Memory B cell (primary cell): ENCODE results near the gene RADIL.

Experiments
- ATAC-seq: fragments of 150-1000 bp; cut with Tn5 transposase; 2 replicates; pipeline ENCODE4 v1.10.0; 2021; ENCODE audit warnings: low read depth, mild to moderate bottlenecking, moderate library complexity
- DNase-seq, 2 donors: peaks; one replicate each; pipeline ENCODE4 v3.0.0; 2022; ENCODE audit warnings: low spot score in 2 of 2
- H3K27ac Mint-ChIP-seq: one replicate; pipeline ENCODE4 v1.8.0; 2022; ENCODE audit warnings: mild to moderate bottlenecking, moderate library complexity, mixed read lengths
- H3K27me3 Mint-ChIP-seq: one replicate; pipeline ENCODE4 v1.8.0; 2022; ENCODE audit warnings: mixed read lengths
- H3K36me3 Mint-ChIP-seq: one replicate; pipeline ENCODE4 v1.8.0; 2022; ENCODE audit warnings: mild to moderate bottlenecking, mixed read lengths
- H3K4me1 Mint-ChIP-seq: one replicate; pipeline ENCODE4 v1.8.0; 2022; ENCODE audit warnings: mixed read lengths
- H3K4me3 Mint-ChIP-seq: one replicate; pipeline ENCODE4 v1.8.0; 2022; ENCODE audit warnings: mild to moderate bottlenecking, moderate library complexity, mixed read lengths
- H3K9me3 Mint-ChIP-seq: one replicate; pipeline ENCODE4 v1.8.0; 2022; ENCODE audit warnings: mixed read lengths

RADIL gene, protein sequence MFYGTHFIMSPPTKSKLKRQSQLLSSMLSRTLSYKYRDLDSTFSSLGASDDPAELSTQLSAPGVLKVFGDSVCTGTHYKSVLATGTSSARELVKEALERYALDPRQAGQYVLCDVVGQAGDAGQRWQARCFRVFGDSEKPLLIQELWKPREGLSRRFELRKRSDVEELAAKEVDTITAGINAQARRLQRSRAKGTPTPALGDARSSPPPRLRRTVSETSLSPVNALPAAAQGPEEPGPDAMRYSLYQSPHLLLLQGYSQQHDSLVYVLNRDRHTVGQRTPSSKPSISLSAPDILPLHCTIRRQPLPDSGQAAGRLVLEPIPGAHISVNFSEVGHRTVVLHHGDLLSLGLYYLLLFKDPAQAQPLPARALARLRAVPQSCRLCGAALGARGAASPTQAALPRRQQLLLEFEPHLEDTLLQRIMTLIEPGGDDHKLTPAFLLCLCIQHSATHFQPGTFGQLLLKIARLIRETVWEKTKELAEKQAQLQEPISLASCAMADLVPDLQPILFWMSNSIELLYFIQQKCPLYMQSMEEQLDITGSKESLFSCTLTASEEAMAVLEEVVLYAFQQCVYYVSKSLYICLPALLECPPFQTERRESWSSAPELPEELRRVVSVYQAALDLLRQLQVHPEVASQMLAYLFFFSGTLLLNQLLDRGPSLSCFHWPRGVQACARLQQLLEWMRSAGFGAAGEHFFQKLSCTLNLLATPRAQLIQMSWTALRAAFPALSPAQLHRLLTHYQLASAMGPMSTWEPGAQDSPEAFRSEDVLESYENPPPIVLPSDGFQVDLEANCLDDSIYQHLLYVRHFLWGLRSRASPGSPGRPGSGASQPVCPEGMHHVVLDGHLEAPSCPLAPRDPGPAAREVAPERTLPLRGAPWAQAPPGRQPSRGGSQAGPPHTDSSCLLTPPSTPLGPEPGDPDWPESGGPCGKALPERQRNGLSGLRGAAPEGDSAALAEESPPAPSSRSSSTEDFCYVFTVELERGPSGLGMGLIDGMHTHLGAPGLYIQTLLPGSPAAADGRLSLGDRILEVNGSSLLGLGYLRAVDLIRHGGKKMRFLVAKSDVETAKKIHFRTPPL

DNA sequence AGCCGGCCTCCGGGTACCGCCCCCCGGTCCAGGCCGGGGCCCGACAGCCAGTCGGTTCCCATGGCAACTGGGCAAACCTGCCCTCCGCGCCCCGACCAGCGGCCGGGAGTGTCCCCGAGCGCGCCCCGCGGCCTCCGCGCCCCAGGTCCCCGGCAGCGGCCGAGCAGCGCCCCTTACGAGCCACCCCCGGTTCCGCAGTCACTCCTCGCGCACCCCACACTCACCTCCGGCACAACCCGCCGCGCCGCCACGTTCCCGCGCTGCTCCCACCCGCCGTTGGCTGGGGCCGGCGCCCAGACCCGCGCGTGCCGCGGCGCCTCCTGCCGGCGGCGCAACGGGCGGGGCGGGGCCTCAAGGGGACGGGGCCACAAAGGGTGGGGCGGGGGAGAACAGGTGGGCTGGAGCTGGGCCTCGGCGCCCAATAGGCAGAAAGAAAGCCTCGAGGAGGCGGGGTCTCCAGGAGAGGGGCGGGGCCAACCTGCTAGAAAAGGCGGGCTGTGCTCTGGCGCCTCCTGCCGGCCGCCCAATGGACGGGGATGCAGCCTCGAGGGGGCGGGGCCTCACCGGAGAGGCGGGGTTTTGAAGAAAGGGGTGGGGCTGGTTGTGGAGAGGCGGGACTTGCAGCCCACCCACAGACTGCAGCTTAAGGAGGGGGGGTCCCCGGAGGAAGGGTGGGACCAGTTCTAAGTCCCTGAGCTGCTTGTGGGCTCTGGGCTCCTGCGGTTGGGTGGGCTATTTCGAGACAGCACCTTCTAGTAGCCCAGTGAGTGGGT, at the start of gene RADIL:
Gene RADIL (minus strand): TSS at position 345 of the 773 bp plus-strand sequence. CDS start 5,577 bp downstream, outside the sequence.
- peak; percentile 88 for ATAC-seq
- Mint-ChIP-seq H3K9me3 (no peaks in the 10 kb centered on the region), H3K27me3 (peaks cover 13% of the 10 kb centered on the region), H3K36me3 (no peaks in the 10 kb centered on the region), H3K4me1 (peaks cover 6% of the 10 kb centered on the region), H3K27ac (no peak within 1 kb of the TSS), H3K4me3 (peak within 1 kb of the TSS; percentile 8)
- peak; percentile 51 to 66 for DNase-seq

DNA sequence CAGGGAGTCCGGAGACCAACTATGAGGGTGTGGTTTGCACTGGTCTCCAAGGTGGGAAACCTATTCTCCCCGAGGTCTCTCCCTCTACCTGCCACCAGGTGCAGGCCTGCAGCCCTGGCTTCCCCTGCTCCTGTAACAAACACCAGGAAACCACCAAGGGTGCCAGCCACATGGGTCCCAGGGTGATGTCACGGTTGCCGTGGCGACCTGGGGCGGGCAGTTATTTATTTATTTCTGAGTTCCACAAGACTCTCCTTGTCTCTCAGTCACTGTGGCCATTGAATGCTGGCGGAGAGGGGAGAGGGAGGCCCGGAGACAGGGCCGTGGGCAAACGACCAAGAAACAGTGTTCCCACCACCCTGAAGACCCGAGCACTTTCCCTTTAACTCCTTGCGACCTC, 48.4 kb upstream of the RADIL start:
- Mint-ChIP-seq H3K36me3 (no peaks in the 10 kb centered on the region), H3K4me1 (no peaks in the 10 kb centered on the region), H3K4me3 (no peak overlapping the region), H3K9me3 (no peaks in the 10 kb centered on the region), H3K27ac (no peak overlapping the region), H3K27me3 (peaks cover 2% of the 10 kb centered on the region)
- no peak for ATAC-seq
- no peak for DNase-seq

DNA sequence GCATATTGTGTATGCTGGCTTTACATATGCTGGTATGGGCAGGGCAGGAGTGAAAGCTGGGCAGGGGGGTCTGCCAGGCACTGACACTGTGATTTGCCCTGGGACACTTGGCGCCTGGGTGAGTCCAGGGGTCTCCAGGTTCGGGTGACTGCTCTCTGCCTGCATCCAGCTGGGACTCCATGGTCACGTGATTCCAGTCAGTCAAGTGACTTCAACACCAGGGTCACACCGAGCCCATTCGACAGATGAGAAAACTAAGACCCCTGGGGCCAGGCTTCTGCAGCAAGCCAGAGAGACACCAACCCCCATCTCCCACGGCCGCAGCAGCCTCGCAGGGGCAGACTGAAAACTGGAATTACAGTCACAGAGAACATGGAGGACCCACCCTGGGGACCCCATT, 45.5 kb upstream of the RADIL start:
- DNase-seq (no peak), ATAC-seq (no peak)
- Mint-ChIP-seq H3K4me1 (no peaks in the 10 kb centered on the region), H3K4me3 (no peak overlapping the region), H3K27me3 (peaks cover 6% of the 10 kb centered on the region), H3K27ac (no peak overlapping the region), H3K9me3 (no peaks in the 10 kb centered on the region), H3K36me3 (no peaks in the 10 kb centered on the region)

DNA sequence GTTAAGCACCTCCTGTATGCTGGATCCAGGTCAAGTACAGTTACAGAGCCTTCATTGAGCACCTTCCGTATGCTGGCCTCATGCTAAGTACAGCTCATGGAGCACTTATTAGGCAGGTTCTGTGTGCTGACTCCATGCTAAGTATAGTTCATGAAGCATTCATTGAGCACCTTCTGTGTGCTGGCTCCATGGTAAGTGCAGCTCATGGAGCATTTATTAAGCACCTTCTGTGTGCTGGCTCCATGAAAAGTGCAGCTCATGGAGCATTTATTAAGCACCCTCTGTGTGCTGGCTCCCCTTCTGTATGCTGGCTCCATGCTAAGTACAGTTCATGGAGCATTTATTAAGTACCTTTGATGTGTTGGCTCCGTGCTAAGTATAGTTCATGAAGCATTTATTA, 44.9 kb upstream of the RADIL start:
- H3K27ac Mint-ChIP-seq, result no peak overlapping the region
- ATAC-seq, result no peak
- no peak overlapping the region for H3K4me3 Mint-ChIP-seq
- H3K36me3 Mint-ChIP-seq, result no peaks in the 10 kb centered on the region
- no peak for DNase-seq
- peaks cover 6% of the 10 kb centered on the region for H3K27me3 Mint-ChIP-seq
- no peaks in the 10 kb centered on the region for H3K4me1 Mint-ChIP-seq
- H3K9me3 Mint-ChIP-seq, result no peaks in the 10 kb centered on the region

DNA sequence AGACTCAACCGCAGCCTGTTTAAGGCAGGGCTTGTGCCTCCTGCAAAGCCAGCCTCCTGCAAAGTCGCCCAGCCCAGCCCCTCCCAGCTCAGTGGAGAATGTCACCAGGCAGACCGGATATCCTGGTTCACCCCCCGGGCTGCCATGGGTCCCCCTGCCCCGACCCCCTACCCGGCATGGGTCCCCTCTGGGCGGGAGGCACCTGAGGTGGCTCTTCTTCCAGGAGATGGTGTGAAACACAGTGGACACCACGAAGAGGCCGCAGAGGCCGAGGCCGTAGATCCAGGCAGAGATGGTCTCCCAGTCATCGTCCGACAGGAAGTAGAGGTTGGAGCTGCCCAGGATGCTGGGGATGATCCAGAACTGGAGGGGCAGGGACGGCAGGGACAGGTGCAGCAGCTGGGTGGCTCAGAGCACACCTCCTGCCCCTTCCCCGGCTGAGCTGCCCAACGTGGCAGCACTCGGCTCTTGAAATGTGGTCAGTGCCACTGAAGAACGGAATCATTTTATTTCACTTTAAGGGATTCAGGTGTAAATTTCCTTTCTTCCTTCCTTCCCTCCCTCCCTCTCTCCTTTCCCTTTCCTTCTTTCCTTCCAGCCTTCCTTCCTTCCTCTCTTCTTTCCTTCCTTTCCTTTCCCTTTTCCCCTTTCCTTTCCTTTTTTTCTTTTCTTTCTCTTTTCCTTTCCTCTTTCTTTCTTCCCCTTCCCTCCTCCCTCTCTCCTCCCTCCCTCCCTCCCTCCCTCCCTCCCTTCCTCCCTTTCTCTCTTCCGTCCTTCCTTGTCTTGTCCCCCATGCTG, 36.7 kb upstream of the RADIL start:
- no peak for ATAC-seq
- Mint-ChIP-seq H3K27me3 (peaks cover 11% of the 10 kb centered on the region), H3K36me3 (peaks cover 1% of the 10 kb centered on the region), H3K27ac (no peak overlapping the region), H3K4me3 (no peak overlapping the region), H3K9me3 (peaks cover 2% of the 10 kb centered on the region), H3K4me1 (no peaks in the 10 kb centered on the region)
- no peak for DNase-seq

DNA sequence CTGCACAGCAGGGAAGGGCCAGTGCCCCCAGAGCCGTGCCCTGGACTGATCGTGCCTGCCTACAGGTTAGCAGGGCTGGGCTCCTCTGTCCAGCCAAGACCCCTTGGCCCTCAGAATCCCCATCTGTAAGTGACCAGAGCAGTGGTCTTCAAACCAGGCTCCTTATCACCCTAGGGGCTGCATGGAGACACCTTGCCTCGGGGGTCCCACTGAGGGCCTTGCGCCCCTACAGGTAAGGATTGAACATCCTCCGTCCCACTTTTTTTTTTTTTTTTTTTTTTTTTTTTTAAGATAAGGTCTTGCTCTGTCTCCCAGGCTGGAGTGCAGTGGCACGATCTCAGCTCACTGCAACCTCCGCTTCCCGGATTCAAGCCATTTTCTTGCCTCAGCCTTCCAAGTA, 32.6 kb upstream of the RADIL start:
- Mint-ChIP-seq H3K4me1 (no peaks in the 10 kb centered on the region), H3K4me3 (no peak overlapping the region), H3K9me3 (no peaks in the 10 kb centered on the region), H3K36me3 (peaks cover 1% of the 10 kb centered on the region), H3K27ac (no peak overlapping the region), H3K27me3 (peaks cover 7% of the 10 kb centered on the region)
- ATAC-seq (no peak), DNase-seq (no peak)

DNA sequence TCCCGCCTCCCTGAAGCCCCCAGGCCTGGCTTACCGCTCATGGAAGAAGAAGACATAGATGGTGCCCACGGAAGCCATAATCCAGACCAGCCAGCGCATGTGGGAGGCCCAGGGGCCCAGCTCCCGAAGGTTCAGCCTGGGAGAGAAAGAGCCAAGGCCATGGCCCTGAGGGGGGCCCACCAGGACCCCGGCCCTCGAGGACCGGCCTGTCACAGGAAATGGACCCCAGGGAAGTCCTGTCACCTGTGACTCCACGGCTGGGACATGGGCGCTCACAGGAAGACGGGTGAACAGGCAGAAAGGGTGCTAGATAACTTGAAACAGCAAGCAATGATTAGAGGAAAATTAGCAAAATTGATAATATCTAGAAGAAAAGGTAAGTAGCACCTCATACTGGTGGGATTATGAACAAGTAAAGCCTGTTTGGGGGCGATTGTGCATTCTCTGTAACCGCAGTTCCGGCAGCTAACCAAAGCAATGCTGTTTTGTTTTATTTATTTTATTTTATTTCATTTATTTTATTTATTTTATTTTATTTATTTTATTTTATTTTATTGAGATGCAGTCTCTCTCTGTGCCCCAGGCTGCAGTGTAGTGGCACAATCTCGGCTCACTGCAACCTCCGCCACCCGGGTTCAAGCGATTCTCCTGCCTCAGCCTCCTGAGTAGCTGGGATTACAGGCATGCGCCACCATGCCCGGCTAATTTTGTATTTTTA, 27.8 kb upstream of the RADIL start:
- H3K27ac Mint-ChIP-seq, result no peak overlapping the region
- DNase-seq (no peak), ATAC-seq (no peak)
- H3K9me3 Mint-ChIP-seq, result no peaks in the 10 kb centered on the region
- H3K36me3 Mint-ChIP-seq, result no peaks in the 10 kb centered on the region
- H3K4me3 Mint-ChIP-seq, result no peak overlapping the region
- H3K27me3 Mint-ChIP-seq, result peaks cover 4% of the 10 kb centered on the region
- no peaks in the 10 kb centered on the region for H3K4me1 Mint-ChIP-seq

DNA sequence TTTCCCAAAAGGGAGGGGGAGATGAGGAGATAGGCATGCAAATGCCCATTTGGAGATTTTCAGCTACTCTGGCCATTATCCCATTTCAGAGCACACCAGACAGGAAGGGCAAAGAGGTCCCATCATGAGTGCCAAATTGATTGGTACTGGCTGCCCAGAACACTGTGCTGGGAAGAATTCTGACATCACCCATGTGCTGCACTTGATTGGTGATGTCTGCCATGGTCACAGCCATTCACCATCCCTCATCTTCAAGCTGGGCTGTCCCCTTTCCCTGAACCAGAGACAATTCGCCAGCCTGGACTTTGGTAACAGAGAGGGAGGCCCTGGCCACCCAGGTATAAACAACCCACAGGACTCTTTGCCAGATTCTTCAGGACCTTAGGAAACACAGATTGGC, 23.2 kb upstream of the RADIL start:
- no peak overlapping the region for H3K4me3 Mint-ChIP-seq
- peaks cover 10% of the 10 kb centered on the region for H3K27me3 Mint-ChIP-seq
- H3K9me3 Mint-ChIP-seq, result peaks cover 3% of the 10 kb centered on the region

DNA sequence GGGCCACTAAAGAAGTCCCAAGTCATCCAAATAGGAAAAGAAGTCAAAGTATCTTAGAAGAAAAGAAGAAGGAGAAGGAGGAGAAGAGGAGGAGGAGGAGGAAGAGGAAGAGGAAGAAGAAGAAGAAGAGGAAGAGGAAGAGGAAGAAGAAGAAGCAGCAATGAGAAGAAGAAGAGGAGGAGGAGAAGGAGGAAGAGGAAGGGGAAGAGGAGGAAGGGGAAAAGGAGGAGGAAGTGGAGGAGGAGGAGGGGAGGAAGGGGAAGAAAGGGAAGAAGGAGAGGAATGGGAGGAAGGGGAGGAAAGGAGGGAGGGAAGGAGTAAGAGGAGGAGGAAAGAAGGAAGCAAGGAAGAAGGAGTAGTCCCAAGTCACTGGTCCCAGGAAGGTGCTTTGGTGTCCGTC, 21.7 kb upstream of the RADIL start:
- Mint-ChIP-seq H3K27ac (no peak overlapping the region), H3K4me1 (no peaks in the 10 kb centered on the region), H3K4me3 (no peak overlapping the region), H3K27me3 (peaks cover 12% of the 10 kb centered on the region), H3K9me3 (peaks cover 3% of the 10 kb centered on the region), H3K36me3 (no peaks in the 10 kb centered on the region)
- DNase-seq, result no peak
- no peak for ATAC-seq

More for the DNA sequence above, 23.2 kb upstream of the RADIL start:
- Mint-ChIP-seq H3K36me3 (no peaks in the 10 kb centered on the region), H3K27ac (no peak overlapping the region), H3K4me1 (no peaks in the 10 kb centered on the region)
- DNase-seq (no peak), ATAC-seq (no peak)

DNA sequence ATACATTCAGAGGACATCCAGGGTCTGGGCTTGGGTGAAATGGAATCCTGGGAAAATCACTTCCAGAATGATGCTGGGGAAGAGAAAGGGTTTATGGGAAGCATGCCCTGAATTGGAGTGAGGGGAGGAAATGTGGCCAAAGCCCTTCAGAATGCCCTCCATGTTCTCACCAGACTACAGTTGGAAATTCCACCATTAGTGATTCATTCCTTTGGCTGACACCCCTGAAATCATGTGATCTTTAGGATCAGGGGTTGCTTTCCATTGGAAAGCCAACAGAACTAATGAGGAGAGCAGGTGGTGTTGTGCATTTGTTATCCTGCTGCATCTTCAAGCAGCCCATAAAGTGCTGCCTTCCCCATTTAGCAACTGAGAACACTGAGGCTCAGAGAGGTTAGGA, 20.8 kb upstream of the RADIL start:
- DNase-seq, result no peak
- Mint-ChIP-seq H3K36me3 (no peaks in the 10 kb centered on the region), H3K4me1 (no peaks in the 10 kb centered on the region), H3K9me3 (peaks cover 3% of the 10 kb centered on the region), H3K27me3 (peaks cover 12% of the 10 kb centered on the region), H3K27ac (no peak overlapping the region), H3K4me3 (no peak overlapping the region)
- no peak for ATAC-seq

DNA sequence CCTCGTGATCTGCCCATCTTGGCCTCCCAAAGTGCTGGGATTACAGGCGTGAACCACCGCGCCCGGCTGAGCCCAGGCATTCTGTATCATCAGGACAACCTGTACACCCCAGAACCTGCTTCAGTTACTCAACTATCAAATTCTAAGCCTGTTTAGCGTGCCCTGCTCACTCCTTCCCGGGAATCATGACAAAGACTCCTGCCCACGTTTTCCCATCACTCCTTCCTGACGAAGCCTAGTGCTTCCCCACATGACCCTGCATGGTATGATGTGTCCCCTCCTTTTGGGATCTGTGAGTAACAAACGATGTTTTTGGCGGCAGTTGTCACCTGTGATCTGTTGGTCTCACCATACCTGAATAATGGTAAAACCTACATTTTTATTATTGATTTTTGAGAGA, 12.2 kb upstream of the RADIL start:
- Mint-ChIP-seq H3K9me3 (peaks cover 9% of the 10 kb centered on the region), H3K27ac (no peak overlapping the region), H3K4me3 (no peak overlapping the region), H3K4me1 (no peaks in the 10 kb centered on the region), H3K36me3 (peaks cover 4% of the 10 kb centered on the region), H3K27me3 (peaks cover 17% of the 10 kb centered on the region)
- ATAC-seq, result no peak
- DNase-seq, result no peak

DNA sequence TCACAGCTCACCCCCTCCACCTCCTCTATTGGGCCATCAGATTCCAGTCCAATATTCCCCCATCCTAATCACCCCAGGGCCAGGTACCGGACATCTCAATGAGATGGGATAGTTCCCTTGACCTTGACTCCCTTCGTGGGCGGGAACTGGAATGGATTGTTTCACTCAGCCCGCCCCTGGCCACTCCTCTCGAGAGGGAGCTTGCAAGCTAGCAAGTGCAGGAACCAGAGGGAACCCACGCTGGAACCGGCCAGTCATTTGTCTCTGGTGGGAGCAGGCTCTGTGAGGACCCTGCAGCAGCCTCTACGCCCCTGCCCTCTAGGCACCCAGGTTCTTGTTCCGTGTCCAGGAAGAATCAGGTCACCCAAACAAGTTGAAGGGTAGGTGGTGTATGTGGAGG, 11.0 kb upstream of the RADIL start:
- no peak for DNase-seq
- ATAC-seq, result no peak
- Mint-ChIP-seq H3K27me3 (peaks cover 16% of the 10 kb centered on the region), H3K4me1 (no peaks in the 10 kb centered on the region), H3K4me3 (no peak overlapping the region), H3K9me3 (peaks cover 9% of the 10 kb centered on the region), H3K36me3 (peaks cover 4% of the 10 kb centered on the region), H3K27ac (no peak overlapping the region)
